HPDE6-E6E7 (cell line): ENCODE results near the gene PTPN14.

Experiments
- DNase-seq: peaks from one replicate; pipeline ENCODE4 v3.0.0; 2011; ENCODE audit warnings: missing footprints; ENCODE audit errors: extremely low spot score

The PTPN14 gene

DNA sequence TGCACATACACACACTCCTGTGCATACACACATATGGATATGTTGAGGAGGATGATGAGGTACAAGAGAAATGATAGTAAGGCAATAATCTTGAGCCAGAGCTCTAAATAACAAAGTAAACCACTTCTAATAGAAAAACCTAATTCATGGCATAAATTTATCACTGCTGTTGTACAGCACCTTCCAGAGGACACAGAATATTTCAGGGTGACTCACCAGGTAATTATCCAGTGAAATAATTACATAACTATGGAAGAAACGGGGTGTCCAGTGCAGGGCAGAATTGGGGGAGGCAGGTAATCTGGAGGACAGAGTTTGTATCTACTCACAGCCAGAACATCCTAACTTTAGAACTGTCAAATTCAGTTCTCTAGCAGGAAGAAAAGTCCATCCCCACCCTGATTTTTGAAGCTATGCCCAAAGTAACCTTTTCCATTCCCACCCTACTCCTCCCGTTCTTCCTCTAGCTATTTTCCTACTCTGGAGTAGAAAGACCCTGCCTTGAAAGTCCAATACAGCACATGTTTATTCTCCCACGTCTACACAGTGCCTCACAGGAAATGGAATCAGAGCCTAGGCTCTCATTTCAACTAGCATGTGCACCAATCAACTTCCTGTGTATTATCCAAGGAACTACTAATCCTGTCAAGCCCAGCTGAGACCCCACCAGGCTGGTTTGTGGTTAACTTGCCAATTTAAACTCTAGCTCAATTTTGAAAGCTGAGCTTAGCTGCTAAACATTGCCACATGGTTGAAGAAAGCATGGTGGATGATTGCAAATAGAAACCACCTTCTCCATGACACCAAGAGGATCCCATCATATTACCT, 96.6 kb downstream of the PTPN14 start:
- no peak for DNase-seq

DNA sequence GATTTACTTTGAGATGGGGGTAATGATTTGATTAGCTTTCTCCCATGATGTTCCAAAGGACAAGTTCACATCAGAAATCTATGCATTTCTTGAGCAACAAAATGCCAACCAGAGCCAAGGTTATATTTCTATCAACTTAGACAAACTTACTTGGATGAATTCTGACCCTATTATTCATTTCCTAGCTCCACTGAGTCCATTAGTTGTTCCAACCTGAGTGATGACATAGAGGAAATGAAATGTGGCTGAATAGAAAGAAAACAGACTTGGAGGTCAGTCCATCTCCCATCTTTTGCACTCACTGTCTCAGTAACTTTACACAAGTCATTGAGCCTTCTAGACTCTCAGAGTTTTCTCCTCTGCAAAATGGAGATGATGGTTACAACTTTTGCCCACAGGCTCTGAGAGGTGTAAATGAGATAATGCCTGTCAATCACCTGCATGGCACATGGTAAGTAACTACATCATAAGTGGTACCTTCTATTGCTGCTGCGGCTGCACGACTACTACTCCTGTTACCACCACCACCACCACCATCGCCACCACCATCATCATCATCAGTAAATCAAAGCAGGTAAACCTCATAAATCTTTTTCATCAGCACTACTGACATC, 98.2 kb downstream of the PTPN14 start:
- no peak for DNase-seq

- DNase-seq, result no peak
Observed at GRCh38 chr1:214452152-214452784, 99.1 kb downstream of the PTPN14 start.

DNA sequence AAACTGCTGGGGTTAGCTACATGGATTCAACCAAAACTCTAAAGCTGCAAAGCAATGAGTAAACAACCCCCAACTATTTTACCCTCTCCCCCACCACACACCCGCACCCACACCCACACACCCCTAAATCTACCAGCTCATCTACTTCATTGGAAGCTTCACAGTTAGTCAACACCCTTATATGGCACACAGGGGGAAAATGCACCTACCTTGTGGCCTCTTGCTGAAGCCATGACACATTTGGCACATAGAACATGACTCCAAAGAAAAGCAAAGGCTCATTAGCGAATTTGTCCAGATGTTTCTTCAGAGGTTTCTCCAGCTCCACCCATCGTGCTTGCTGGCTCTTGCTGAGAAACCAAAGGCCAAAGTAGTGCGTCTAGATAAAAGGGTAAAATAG, 99.8 kb downstream of the PTPN14 start:
- DNase-seq, result no peak

- DNase-seq, result no peak
Observed at GRCh38 chr1:214449371-214449770, 102.0 kb downstream of the PTPN14 start.

DNA sequence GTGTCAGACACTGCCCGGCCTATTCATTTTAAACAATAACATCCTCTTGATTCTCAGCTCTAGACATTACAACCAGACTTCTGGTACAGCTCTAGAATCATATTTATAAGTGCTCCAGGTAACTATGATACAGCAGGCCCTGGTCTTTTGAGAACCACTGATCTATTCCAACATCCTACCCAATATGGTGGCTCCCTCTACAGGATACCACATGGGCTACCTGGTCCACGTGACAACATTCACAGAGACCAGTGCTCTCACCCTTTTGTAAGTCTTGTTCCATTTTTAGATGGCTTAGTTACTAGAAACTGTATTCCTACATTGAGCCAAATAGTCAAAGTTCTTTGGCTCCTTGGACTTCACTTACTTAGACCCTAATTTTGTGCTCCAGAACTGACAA, 102.9 kb downstream of the PTPN14 start:
- no peak for DNase-seq

- DNase-seq, result no peak
Observed at GRCh38 chr1:214447557-214447871, 103.9 kb downstream of the PTPN14 start.

- DNase-seq, result peak; percentile 95
Observed at GRCh38 chr1:214446772-214447556, 104.4 kb downstream of the PTPN14 start.

DNA sequence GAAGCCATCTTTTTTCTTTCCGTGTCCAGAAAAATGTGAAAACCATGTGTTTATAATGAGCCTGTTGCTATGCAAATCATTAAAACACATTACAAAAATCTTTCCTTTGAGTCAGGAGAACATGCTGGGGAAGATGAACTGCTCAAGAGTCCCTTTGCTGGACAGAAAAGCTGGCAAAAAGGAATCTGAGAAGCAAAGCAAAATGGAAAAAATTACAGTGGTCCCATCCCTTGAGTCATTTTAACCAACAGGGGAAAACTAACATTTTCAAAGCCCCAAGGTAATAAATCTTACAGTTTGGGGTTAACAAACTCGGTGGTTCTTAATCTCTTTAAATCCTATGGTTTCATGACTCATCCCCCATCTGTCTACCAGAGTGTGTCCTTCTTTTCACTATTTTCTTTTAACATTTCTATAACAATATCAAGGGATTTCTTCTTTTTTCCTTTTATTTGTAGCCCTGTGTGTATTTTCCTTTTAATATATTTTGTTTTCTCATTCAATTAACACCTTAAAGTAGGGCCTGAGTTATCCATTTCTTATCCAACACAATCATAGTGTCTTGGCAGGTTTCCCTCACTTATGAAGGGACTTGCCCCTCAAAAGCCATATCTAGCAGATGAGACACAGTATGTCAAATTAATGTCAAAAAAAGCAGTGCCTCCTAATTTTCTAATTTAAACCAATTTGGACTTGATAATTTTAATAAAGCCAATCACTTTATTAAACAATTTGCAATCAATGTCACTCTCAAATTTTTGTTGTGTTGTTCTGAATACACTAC, 105.4 kb downstream of the PTPN14 start:
- DNase-seq, result no peak

- DNase-seq, result no peak
Observed at GRCh38 chr1:214445199-214445598, 106.2 kb downstream of the PTPN14 start.

- DNase-seq, result no peak
Observed at GRCh38 chr1:214444182-214444939, 107.0 kb downstream of the PTPN14 start.

GRCh38 chr1:214441119-214441518, 110.3 kb downstream of the PTPN14 start:
- DNase-seq, result no peak

- no peak for DNase-seq
Observed at GRCh38 chr1:214440219-214440965, 111.0 kb downstream of the PTPN14 start.

DNA sequence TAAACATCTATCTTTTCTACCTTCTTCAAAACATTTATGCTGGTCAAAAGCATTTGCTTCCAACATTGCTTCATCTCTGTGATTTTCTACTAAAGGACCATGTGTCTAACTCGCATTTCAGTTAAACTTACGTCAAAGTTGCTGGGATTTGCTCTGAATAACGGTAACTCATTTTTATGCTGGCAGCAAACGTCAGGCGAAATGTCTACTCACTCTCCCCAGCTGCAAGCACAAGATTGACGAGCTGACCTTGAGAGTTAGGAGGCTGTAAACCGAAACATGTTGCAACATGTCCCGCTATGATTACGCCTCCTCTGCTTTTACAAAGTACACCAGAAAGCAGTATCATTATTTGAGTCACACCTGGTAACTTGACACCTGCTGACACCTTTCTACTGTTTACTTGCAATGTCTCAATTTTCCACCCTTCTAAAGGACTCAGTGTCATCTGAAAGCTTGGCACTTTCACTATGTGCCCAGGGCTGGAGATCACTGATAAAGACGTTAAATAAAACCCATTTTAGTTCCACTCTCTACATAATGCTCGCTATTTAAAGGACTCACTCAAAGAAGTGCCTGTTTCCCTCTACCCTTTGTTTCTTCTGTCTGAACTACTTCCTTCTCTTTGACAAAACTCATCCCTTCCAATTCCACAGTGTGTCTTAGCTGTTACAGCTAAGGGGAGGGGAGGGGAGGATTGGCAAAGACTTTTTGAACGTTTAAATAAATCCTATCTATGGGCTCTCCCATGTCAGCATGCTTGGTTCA, 111.9 kb downstream of the PTPN14 start:
- DNase-seq, result peak; percentile 95

DNA sequence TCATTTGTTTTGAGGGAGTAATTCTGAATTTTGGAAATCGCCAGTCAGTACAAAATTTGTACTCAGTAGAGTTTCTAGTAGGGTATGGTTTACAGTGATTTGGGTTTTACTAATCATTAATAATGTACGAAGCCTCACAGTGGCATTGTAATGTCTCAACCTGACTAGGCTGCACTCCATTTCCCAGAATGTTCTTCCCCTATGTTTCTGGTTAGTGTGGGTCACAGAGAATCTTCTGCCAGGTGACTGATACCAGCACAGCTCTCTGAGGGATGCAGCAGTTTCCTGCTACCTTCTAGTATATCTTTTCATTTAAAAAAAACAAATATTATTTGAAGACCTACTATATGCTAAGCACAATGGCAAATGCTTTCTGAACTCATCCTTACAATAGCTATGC, 112.9 kb downstream of the PTPN14 start:
- DNase-seq, result no peak

DNA sequence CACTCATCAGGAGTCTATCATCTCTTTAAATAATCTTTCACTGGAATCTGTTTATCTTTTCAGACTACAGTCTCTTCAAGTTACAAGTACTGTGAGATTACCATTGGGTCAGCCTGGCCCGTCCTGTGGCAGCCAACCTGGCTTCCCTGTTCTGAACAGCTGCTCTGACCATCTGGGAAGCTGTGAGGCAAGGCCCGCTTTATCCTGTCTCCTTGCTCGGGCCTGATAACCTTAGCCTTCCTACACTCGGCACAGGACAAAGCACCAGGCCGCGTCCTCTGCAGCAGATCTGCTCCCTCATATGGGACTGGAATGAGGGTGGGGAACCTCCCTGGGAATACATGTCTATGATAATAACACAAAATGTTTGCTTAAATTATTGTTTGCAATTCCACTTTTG, 113.3 kb downstream of the PTPN14 start:
- no peak for DNase-seq

DNA sequence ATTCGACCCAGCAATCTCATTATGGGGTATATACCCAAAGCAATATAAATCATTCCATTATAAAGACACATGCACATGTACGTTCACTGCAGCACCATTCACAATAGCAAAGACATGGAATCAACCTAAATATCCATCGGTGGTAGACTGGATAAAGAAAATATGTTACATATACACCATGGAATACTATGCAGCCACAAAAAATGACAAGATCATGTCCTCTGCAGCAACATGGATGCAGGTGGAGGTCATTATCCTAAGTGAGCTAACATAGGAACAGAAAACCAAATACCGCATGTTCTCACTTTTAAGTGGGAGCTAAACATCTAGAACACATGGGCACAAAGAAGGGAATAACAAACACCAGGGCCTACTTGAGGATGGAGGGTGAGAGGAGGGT, 115.5 kb downstream of the PTPN14 start:
- DNase-seq, result no peak

GRCh38 chr1:214432245-214432644, 119.2 kb downstream of the PTPN14 start:
- no peak for DNase-seq
